Measurements from ENCODE around the gene L3MBTL4.

The L3MBTL4 gene

GRCh38 chr18:5943514-5943913 is 471.2 kb downstream of the L3MBTL4 start:
- DNase-seq = no peak

- DNase-seq = no peak
These were observed 472.1 kb downstream of the L3MBTL4 start for GRCh38 chr18:5942591-5942990.

GRCh38 chr18:5941890-5942289 is 472.8 kb downstream of the L3MBTL4 start:
- no peak for DNase-seq

DNA sequence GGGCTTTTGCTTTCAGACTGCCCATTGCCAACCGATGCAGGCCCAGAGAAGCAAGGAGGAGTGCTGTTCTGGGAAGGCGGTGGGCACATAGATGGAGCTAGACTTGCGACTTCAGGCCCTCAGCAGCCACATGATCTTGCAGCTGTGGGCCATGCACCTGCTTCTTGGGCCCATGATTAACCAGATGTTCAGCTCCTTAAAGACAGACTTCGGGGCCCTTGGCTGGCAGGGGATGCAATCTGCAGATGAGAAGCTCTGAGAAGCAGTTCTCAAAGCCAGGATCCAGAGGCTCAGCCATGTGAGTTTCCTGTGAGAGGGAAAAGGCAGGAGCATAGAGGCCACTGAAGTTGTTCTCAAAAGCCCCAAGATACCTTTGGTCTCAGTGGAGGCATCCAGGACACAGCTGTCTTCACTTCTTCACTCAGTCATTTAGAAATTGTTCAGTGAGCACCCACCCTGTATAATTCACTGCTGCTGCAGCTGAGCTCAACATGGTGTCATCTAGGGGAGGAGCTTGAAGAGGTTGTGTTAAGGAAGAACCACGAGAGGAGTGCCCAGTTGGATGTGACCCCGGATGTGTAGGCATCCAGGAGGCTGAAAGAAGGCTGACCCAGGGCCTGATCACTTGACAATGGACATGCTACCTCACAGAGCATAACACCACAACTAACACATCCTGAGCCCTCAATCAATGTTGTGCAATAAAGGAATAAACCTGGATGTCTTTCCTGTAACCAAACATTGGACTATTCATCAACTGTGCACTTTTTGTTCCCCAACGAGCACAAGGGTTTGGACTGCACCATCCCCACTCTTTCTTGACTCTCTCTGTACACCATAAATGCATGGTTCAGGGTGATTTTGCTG is 474.7 kb downstream of the L3MBTL4 start:
- no peak for DNase-seq

DNA sequence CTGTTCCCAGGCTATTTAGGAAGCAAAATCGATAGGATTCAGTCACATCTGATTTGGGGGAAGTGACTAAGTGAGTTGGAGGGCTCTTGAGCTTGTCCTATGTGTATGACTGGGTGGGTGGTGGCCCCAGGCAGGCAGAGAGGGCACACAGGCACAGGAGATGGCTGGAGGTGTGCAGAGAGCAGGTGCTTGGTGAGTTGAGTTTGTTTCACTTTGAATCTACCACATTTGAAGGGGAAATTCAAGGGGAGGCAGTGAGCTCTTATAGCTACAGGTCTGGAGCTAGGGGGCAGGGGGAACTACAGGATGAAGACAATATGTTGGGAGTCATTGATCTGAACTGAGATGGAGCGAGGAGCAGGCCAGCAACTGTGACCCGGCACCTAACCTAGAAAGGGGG is 476.9 kb downstream of the L3MBTL4 start:
- no peak for DNase-seq

GRCh38 chr18:5937121-5937520 is 477.6 kb downstream of the L3MBTL4 start:
- DNase-seq = no peak

- no peak for DNase-seq
These were observed 483.9 kb downstream of the L3MBTL4 start for GRCh38 chr18:5930789-5931188.

DNA sequence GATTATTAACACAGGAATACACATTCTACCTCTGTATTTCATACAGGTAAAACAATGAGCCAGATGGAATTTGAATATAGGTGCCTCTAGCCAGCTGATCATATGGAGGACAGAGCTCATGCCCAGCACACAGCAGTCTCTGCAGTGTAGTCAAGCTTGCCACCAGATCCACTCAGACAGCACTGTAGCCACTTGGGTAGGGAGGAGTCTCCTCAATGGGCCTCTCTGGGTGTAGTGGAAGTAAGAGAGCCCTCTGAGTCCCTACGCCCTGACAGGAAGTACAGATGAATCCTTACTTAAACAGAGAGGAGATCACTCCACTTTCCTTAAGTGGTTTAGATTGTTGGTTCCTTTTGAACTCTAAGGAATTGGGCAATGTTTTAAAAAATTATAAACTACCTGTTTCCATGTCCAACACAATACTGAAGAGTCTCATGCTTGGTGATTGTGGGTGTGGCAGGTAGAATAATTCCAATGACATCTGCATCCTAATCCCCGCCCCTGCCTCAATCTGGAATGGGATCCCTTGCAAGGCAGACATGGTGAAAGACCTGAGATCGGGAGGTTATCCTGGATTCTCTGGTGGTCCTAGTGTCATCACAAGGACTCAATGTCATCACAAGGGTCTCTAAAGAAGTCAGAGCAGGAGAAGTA is 496.4 kb downstream of the L3MBTL4 start:
- DNase-seq = no peak

GRCh38 chr18:5914951-5915350 is 499.8 kb downstream of the L3MBTL4 start:
- no peak for DNase-seq

GRCh38 chr18:5914016-5914415 is 500.7 kb downstream of the L3MBTL4 start:
- no peak for DNase-seq

- DNase-seq = no peak
These were observed 502.1 kb downstream of the L3MBTL4 start for GRCh38 chr18:5912566-5912965.

- DNase-seq = no peak
These were observed 505.6 kb downstream of the L3MBTL4 start for GRCh38 chr18:5909125-5909524.
